DMS 273 treated with DMSO at 0.1 percent for 48 hours (cell line): Measurements from ENCODE around the gene GCLC.
A peak's percentile ranks its signal among the peaks of the same experiment; 100 is the strongest.
"Not testable (repeated sequence)": the region's sequence is repeated elsewhere in the genome, so short reads cannot be mapped to it uniquely, and the experiment has no call there.

Experiments used
- DNase-seq: peaks from one replicate; lab custom pipeline; 2025; lab: John Stamatoyannopoulos, UW

Gene GCLC

DNA sequence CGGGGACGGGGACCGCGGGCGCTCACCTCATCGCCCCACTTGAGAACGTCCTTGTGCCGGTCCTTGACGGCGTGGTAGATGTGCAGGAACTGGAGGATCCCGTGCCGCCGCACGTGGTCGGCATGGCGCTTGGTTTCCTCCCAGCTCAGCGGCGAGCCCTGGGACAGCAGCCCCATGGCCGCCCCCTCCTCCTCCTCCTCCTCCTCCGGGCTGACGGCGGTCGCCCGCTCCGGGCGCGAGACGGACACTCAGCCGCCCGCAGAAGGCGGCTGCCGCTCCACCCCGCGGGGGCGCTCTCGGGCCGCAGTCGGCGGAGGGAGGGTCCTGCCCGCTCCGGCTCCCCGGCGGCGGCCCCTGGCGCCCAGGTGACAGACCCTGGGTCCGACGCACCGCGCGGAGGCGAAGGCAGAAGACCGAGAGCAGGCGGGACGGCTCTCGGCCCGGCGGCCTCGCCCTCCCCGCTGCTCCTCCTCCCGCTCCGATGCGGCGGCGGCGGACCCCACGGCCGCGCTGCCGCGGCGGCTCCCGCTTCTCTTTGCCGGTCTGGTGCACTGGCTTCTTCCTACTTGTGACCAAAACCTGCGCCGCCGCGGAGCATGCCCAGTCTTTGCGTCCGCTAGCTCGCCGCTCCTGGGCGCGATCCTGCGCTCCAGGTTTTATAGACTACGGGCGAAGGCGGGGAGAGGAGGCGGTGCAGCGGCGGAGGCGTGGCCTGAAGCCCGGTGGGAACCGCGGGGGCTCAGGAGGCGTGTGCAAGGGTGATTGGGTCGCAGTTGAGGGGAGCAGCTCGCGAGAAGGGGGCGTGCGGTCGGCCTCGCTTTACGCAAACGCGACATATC is at the start of gene GCLC:
Gene GCLC, minus strand, starts transcription at position 632 of the 839 bp plus-strand sequence. Its CDS starts 456 bp downstream, at position 176.
- peak; percentile 77 for DNase-seq

DNA sequence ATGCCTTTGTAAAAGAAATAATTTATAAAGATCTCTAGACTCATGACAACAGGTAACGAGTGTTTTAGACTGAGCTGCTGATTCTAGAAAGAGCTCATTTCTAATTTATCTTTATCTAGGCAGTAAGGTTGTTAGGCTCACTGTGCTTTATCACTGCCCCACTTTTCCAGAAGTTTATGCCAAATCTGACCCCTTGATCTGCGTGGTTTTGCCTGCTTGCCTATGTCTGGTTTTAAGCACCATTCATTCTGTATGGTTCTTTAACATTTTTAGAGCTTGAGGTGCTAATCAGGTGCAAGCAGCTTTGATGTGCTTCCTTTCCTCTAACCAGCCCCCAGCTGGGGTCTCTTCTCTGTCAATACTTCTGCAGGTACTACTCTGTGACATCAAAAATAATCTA is 49.7 kb upstream of the GCLC start:
- no peak for DNase-seq

DNA sequence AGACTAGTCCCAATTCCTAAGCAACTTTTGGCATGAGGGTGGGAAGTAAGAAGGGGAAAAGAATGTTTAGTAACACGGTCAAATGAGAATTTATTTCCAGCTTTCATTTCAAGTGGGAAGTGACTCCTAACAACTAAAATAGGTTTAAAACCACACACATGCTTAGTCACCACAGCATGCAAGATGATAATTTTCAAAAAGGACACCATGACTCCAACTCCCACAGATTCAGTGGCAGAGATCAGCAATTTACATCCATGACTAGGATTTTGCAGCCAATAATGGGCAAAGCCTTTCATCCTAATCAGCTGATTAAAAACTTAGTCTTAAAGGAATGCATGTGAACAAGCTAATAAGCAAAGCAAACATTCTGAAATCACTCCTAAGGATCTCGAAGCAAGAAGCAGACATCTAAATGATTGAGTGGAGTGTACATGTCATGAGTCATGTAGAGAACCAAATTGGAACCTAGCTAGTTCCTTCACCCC is 48.1 kb upstream of the GCLC start:
- no peak for DNase-seq

DNA sequence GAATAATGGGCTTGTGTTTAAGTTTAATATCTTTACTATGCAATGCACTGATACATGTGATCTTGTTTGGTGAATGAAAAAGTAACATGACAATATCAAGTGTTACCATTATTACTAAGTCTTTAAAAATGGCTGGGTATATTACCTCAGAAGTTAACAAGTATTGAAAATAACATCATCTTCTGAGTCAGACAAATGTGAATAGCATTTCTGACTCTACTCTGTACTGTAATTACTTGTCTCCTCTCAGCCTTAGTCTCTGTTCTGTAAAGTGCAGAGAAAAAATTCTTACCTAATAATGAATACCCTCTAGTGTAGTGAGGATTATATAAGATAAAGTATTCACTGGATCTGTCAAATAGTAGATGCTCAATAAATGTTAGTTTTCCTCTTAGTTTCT is 47.0 kb upstream of the GCLC start:
- no peak for DNase-seq

DNA sequence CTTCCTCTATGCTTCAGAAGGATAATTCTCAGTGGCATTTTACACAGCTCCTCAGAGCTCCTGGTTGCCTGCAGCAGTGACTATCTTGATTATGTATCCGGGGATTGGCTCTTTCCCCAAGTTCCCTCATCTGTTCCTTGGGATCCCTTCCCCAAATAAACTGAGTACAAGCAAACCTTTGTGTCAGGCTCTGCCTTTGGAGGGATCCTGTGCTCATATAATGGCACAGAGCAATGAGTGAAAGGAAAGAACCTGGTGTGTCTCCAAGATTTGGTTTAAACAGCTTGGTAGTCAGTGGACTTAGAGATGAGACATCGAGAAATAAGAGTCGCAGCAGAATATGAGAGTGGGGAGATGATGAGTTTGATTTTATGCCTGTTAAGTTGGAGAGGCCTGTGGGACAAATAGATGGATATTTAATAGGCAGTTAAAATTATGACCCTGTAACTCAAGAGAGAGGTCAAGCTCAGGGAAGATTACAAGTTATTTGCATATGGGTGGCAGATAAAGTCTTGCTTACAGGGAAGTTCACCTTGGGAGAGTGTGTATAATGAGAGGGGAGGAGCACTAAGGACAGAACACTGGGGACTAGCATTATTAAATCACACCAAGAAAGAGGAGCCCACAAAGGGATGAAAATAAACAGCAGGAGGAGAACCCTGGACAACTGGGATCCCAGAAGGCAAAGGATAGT is 44.1 kb upstream of the GCLC start:
- no peak for DNase-seq

DNA sequence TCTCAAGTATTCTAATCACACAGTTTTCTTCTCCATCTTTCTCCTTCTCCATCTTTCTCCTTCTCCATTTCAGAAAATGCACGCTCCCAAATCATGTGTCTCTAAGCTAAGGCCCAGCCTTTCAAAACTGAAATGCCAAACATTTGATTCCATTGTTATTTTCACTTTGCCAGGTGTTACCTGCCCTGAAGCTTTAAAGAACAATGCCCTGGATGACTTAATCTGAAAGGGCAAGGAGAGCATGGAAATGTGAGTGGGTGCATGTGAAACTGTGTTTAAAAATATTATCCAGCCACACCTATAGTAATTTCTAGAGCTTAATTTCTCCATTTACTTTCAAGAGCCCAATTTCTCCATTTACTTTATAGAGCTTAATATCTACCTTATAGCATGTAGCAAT is 42.4 kb upstream of the GCLC start:
- no peak for DNase-seq

DNA sequence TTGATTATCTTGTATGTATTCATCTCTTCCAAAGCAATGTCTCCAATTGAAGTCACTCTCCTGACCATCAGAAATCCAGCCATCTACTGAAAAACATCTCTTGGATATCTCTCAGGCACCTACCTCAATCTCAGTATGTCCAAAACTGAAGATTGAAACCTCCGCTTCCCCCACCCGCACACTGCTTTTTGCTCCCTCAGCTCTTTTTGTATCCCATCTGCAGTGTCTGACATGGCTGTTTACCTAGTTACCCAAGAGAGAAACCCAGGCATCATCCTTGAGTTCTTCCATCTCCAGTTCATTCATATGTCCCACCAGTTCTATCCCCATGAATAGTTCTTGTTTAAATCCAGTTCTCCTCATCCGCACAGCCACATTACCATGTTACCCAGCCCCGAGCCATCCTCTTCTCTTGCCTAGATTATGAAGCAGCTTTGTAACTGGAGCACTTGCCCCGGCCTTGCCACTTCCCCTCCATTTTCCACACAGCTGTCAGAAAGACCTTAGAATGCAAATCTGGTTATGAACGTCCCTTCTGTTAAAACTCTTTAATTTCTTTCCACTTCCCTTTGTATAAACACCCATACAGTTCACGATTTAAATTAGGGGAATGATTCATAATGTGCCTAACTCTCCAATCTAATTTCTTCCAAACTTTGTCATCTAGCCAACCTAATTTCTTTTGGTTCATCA is 40.5 kb upstream of the GCLC start:
- no peak for DNase-seq

DNA sequence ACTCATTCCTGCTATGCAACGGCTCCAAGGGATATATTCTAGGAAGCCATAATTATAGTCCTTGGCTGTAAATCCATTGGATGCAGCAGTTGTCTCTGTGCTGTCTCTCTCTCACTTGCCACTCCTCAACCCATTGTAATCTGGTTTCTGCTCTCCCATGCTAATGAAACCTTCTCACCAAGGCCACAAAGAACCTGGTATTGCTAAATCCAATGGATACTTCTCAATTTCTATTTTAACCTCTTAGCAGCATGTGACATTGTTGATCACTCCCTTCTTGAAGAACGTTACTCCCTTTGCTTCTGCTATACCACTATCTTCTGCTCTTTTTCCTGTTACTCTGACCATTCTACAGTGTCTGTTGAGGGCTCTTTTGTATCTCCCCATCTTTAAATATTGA is 39.8 kb upstream of the GCLC start:
- no peak for DNase-seq

DNA sequence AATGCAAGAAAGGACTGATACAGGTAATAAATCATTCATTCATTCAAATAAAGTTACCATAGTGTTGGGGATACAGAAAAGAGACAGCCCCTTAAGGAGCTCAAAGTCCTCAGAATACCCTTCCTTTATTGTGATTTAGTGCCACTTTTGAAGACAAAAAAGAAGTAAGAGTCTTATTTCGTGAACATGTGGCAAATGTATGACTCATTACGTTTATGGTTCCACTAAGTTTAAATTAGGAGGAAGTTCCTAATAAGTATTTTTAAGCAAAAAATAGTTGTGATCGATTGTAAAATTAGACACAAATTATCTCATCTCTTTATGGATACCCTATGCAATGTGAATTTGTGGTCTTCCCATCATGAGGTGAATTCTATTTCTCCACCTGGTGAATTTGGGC is 38.5 kb upstream of the GCLC start:
- no peak for DNase-seq

DNA sequence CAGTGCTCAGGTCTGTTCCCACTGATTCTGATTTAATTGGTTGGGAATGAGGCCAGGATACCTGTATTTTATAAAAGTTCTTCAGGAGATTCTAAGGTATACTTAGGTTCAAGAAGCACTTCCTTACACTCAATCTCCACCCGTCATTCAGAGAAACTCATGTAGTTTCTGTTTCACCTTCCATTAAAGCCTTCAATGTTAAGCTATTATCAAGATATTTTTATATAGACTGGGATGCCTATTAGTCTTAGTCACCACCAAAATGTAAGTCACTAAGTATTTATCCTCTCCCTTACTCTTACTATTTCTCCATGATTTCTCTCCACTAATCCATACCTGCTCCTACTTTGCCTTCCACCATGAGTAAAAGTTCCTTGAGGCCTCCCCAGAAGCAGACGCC is 38.1 kb upstream of the GCLC start:
- no peak for DNase-seq

DNA sequence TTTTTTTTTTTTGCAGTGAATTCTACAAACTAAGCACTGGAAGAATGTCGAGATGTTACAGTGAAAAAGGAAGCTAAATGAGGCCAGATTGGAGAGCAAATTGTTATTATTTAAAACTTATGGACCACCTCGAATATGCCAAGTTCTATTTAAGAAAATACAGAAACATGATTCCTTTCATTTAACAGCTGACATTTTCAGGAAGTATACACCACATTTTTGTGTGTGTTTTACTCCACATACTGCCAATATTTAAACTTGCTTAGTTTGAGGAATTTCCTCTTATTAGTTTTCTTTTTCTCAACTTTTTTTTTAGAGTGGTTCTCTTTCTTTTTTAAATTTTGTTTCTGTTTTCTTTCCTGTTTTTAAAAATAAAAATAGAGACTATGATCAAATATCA is 37.0 kb upstream of the GCLC start:
- no peak for DNase-seq

DNA sequence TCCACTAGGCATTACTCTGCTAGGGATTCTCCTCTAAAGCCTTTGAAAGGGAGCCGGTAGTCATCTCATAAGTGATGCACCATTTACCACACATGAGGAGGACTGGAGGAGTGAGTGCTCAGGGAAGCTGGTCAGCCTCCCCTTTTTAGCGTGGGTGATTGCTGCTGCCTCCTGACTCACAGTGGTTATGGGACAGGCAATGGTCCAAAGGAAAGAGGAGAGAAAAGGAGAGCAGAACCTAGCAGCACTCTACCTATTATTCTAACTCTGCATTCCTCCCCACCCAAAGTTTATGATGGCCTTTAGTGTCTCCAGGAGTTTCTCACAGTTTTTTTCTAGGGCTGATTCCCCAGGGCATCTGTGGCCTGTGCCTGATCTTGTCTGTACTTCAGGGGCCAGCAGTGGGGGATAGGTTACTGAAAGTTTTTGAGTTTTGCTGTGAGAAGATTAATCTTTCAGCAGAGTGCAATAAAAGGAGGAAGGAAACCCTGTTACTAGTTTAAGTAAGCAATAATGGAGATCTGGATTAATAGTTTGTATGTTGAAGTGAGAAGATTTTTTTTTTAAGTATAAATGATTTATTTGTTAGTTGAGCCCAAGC is 36.4 kb upstream of the GCLC start:
- DNase-seq = no peak

DNA sequence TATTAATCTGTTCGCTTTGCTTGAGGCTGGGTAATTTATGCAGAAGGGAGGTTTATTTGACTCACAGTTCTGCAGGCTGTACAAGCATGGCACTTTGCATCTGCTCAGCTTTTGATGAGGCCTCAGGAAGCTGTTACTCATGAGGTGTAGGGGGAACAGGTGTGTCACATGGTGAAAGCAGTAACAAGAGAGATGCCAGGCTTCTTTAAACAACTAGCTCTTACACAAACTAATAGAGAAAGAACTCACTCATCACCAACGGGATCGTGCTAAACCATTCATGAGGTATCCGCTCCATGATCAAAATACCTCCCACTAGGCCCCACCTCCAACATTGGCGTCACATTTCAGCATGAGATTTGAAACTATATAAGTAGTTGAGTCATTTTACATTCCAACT is 34.4 kb upstream of the GCLC start:
- DNase-seq = no peak

DNA sequence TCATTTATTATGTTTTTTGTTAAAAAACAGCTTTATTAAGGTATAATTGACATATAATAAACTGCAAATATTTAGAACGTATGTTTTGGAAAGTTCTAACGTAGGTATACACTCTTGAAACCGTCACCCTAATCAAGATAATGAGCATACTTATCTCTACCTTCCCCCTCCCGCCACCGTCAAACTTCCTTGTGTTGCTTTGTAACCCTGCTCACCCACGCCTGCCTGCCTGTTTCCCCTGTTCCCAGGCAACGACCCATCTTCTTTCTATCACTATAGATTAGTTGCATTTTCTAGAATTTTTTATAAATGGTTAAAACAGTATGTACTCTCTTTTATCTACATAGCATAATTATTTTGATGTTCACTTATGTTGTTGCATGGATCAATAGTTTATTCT is 33.5 kb upstream of the GCLC start:
- no peak for DNase-seq

DNA sequence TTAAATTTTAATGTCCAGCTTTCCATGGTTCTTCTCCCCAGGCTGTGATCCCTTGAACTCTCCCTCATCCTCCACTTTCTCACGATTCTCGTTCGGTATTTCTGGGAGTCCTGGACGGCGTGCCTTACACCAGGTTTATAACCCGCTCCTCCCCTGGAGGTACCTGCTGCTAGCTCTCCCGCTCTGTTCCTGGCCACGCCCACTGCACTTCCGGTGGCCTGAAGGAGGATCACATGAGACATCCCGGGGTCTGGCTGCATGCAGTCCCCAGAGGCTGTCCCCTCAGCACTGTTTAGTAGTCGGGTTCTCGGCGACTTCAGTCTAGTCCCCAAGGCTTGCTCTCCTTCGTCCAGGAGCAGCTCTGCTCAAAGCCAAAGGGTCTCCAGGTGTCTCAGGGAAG is 28.4 kb upstream of the GCLC start:
- DNase-seq = no peak

DNA sequence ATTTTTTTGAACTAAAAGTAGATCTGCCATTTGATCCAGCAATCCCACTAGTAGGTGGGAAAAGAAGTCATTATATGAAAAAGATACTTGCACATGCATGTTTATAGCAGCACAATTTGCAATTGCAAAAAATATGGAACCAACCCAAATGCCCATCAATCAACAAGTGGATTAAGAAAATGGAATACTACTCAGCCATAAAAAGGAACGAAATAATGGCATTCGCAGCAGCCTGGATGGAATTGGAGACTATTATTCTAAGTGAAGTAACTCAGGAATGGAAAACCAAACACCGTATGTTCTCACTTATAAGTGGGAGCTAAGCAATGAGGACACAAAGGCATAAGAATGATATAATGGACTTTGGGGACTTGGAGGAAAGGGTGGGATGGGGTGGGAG is 27.5 kb upstream of the GCLC start:
- not testable (repeated sequence) for DNase-seq

DNA sequence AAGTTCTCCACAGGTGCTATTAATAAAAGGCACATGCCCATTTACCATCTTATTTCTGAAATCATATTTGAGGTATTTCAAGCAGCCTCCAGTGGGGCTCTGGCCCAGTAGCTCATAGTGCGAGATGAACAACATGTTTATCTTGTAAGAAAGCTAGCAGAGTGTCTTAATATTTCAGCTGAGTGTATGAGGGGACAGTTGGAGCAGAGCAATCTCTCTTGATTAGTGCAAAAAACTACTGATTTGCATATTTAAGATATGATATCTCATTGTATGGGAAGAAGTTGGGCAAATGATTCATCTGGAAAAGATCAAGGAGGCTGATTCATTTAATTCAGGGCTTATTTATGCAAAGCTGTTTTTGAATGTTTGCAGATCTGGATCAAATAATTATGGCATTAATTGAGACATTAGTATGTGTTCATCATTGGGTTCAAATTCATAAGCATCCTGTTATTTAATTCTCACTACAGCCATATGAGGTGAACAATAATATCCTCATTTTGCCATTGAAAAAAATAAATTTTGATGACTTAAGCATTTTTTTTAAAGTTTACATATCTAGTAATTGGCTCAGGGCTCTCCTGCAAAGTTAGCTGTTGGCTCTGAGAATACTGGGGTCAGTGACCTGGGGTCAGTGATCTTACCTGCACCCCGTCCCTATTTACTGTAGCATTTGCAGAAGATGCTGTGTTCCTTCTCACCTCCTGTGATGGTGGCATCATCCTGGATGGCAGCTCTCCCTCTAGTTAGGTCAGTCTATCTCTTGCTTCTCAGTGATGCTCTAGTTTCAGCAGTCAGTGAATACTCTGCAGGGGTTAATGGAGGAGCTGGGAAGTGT is 24.1 kb upstream of the GCLC start:
- DNase-seq = no peak

DNA sequence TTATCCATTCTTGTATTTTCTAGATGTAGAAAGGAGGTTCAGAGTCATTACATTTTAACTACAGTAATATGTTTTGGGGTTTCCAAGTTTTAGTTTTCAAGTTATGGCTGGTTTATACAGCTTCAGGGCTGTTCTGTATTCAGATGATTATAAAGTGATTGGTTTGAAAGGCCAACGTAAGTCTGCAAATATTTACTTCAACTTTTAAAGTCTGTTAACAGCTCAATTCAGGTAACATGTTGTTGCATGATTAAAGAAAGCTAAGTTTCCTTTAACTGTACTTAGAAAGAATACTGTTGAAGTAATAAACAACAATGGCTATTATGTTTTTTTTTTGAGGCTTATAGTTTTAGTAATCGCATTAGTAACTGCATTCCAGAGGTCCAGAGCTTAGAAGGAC is 22.8 kb upstream of the GCLC start:
- DNase-seq = no peak

DNA sequence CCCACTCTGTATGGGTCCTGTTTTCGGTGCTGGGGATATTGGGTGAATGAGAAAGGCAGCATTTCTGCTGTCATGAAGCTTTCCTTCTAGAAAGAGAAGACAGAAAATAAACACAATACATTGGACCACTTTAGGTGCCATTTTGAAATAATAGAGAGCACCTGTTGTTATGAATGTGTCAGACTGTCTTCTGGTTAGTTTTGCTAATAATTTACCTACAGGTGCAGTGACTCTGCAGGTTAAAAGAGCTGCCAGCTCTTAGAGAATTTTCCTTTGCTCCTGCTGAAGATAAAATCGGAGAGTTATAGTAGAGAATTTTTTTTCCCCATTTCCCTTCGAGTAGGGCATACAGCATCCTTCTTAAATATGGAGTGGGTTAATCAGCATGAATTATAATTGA is 21.9 kb upstream of the GCLC start:
- no peak for DNase-seq

DNA sequence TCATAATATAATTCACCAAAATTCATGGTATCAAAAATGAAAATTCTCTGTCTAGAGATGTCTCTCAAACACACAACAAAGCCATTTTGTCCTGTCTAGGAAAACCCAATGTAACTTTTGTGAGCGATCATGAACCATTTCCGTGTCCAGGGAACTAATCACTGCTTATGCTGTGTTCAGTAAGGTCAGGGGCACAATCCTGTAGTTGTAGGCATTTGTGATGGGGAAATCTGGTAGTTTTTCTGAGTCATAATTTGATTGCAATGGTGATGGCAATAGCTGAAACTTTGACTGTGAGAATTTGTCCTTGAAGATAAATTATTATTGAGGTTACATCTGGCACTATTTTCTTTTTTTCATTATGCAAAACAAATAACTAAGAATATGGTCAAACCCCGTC is 21.0 kb upstream of the GCLC start:
- no peak for DNase-seq

DNA sequence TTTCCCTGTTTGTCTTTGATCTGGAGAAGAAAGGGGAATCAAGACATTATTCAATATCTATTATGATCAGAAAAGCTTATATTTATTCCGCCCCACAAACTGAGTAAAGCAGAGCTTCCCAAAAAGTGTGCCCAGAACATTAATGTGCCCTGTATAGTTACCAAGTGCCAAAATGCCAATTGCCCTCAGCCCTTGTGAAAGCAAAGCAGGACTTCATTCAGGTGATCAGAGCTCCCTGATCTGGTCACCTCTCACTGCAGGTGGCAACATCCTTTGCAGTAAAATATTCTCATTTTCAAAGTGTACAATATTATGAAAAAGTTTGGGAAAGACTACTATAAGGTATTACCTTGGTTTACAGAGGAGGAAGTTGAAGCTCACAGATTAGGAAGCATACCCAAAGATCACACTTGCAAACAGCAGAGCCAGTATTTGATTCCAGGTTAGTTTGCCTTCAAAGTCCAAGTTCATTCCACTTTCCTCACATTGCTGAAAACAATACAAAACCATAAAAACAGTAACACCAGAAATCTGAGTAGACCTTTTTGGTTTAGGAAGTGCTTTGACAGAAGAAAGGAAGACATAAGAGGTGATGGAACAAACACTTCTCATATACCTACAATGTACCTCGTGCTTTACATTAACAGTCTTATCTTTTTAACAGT is 19.6 kb upstream of the GCLC start:
- no peak for DNase-seq
